Endothelial cell of umbilical vein (primary cell): ENCODE measurements around the gene ATP11C. TPM values are rescaled to one million over a fixed set of nuclear protein-coding genes. Genes with fewer than 3 reads are reported as not detected.
"Not testable (repeated sequence)": the region's sequence is repeated elsewhere in the genome, so short reads cannot be mapped to it uniquely, and the experiment has no call there.

Experiments used
- BruUV-seq: library from RNA; stranded (reverse); fragments of 400-500 nt; replicated peaks from 2 replicates; lab custom pipeline; 2021; lab: Mats Ljungman, UMichigan
- CTCF ChIA-PET: fragments of 300-600, 350-600 bp; sonication (Branson Sonifier 250); formaldehyde crosslinking; loops from one replicate; lab custom pipeline; 2021; ENCODE audit warnings: antibody characterized with exemption, inconsistent platforms; lab: Charles Lee
- POLR2A ChIA-PET: fragments of 300-600, 350-600 bp; sonication (Branson Sonifier 250); formaldehyde crosslinking; loops from one replicate; lab custom pipeline; 2021; ENCODE audit warnings: antibody characterized with exemption, inconsistent platforms; lab: Charles Lee
- DNase-seq: peaks from one replicate; pipeline ENCODE4 v3.0.0-alpha.2; 2011; ENCODE audit warnings: low read depth, low spot score
- FAIRE-seq: peaks from 2 replicates; lab custom pipeline; 2011; peaks lifted over from hg19 to GRCh38; lab: Jason Lieb, UNC
- H2AFZ ChIP-seq: 2 replicates; pipeline ENCODE4 v1.6.0; 2012; ENCODE audit warnings: low read depth, low read length, control low read depth, inconsistent platforms
- H3K27ac ChIP-seq: 2 replicates; pipeline ENCODE4 v1.5.1; 2011; ENCODE audit warnings: low read depth, mild to moderate bottlenecking, control low read depth, low read length, moderate library complexity; ENCODE audit not compliant: insufficient read depth
- H3K27me3 ChIP-seq, 2 experiments: 2 replicates each; pipeline versions ENCODE4 v1.6.0 to v1.6.1; 2011; ENCODE audit warnings: low read length in 2 of 2, mixed read lengths in 1 of 2; ENCODE audit not compliant: control insufficient read depth in 2 of 2, insufficient read depth in 2 of 2
- H3K36me3 ChIP-seq, 2 experiments: 2 replicates in 1 of 2; 3 replicates in 1 of 2; pipeline ENCODE4 v1.5.1; 2011; ENCODE audit warnings: low read length in 2 of 2, mild to moderate bottlenecking in 1 of 2, moderate library complexity in 1 of 2; ENCODE audit not compliant: control insufficient read depth in 2 of 2, insufficient read depth in 2 of 2; ENCODE audit errors: extremely low read depth in 1 of 2
- H3K4me1 ChIP-seq: 3 replicates; pipeline ENCODE4 v1.5.1; 2011; ENCODE audit warnings: mild to moderate bottlenecking, low read length; ENCODE audit not compliant: control insufficient read depth, insufficient read depth; ENCODE audit errors: extremely low read depth
- H3K4me2 ChIP-seq: 2 replicates; pipeline ENCODE4 v1.6.1; 2011; ENCODE audit warnings: low read length, control low read depth, mixed read lengths; ENCODE audit not compliant: insufficient read depth
- H3K4me3 ChIP-seq, 3 experiments: fragments of 200-600 bp in 1 of 3; sonication (generic), shearing (Covaris generic) in 1 of 3; replicated peaks in 1 of 3; 2 replicates each; pipeline ENCODE4 v1.5.1; 2011 to 2016; ENCODE audit warnings: control low read depth in 3 of 3, low read length in 3 of 3, mild to moderate bottlenecking in 2 of 3, inconsistent platforms in 1 of 3, low read depth in 1 of 3, moderate library complexity in 1 of 3; ENCODE audit not compliant: insufficient read depth in 1 of 3
- H3K79me2 ChIP-seq: 2 replicates; pipeline ENCODE4 v1.6.0; 2012; ENCODE audit warnings: low read length, inconsistent platforms; ENCODE audit not compliant: control insufficient read depth, insufficient read depth
- H3K9ac ChIP-seq: replicated peaks from 2 replicates; pipeline ENCODE3; 2011; ENCODE audit warnings: low read length, control low read depth; ENCODE audit not compliant: insufficient read depth; ENCODE audit errors: extremely low read depth
- H3K9me1 ChIP-seq: replicated peaks from 3 replicates; pipeline ENCODE4 v1.6.0; 2011; ENCODE audit warnings: mild to moderate bottlenecking, low read length; ENCODE audit not compliant: control insufficient read depth, insufficient read depth; ENCODE audit errors: extremely low read depth
- H3K9me3 ChIP-seq: replicated peaks from 2 replicates; pipeline ENCODE4 v1.5.1; 2012; ENCODE audit warnings: low read length, inconsistent platforms; ENCODE audit not compliant: control insufficient read depth, insufficient read depth
- H4K20me1 ChIP-seq: replicated peaks from 2 replicates; pipeline ENCODE3; 2011; ENCODE audit warnings: mild to moderate bottlenecking, low read length; ENCODE audit not compliant: control insufficient read depth, insufficient read depth; ENCODE audit errors: extremely low read depth
- EZH2 ChIP-seq: IDR thresholded peaks from 2 replicates; pipeline ENCODE4 v1.6.1; 2012; ENCODE audit warnings: borderline replicate concordance, low read depth, mild to moderate bottlenecking, moderate library complexity, low read length, inconsistent platforms; ENCODE audit not compliant: severe bottlenecking
- FOS ChIP-seq: IDR thresholded peaks from 2 replicates; pipeline ENCODE4 v1.6.1; 2011; ENCODE audit warnings: mild to moderate bottlenecking, low read length, moderate library complexity, borderline replicate concordance; ENCODE audit not compliant: insufficient read depth
- GATA2 ChIP-seq: IDR thresholded peaks from 2 replicates; pipeline ENCODE4 v1.7.0; 2011; ENCODE audit warnings: low read depth, mild to moderate bottlenecking, moderate library complexity, mixed read lengths, low read length; ENCODE audit not compliant: insufficient read length, insufficient read depth
- JUN ChIP-seq: IDR thresholded peaks from 2 replicates; pipeline ENCODE4 v1.6.1; 2011; ENCODE audit warnings: borderline replicate concordance, low read depth; ENCODE audit not compliant: insufficient read length, insufficient read depth
- MYC ChIP-seq: IDR thresholded peaks from one replicate; pipeline ENCODE4 v1.6.1; 2011; ENCODE audit warnings: mild to moderate bottlenecking, low read depth, low read length
- POLR2A ChIP-seq: IDR thresholded peaks from 2 replicates; pipeline ENCODE4 v1.6.1; 2012; ENCODE audit warnings: low read depth, mild to moderate bottlenecking, control low read depth, low read length
- POLR2AphosphoS5 ChIP-seq: IDR thresholded peaks from 2 replicates; pipeline ENCODE4 v1.6.1; 2012; ENCODE audit warnings: low read depth, mild to moderate bottlenecking, control low read depth, low read length, moderate library complexity; ENCODE audit not compliant: insufficient read depth
- dilution Hi-C: fragments of 300-500 bp; cut with MboI; formaldehyde crosslinking; loops from one replicate; pipeline ENCODE4 v1.15.0; 2019; ENCODE audit warnings: low sequenced_read_pairs; ENCODE audit not compliant: extremely low pct_ligation_motif_present
- intact Hi-C: fragments of 100-400 bp; cut with micrococcal nuclease; formaldehyde crosslinking; loops from one replicate; pipeline ENCODE4 v1.10.0; 2022
- polyA plus RNA-seq, 4 experiments: library from polyadenylated mRNA; depleted of rRNA in 3 of 4; stranded (reverse) in 3 of 4; unstranded in 1 of 4; fragments of >200 nt; gene quantifications; 2 replicates each; pipeline versions ENCODE4 v1.2.1 to v1.2.3, GENCODE V29; 2011 to 2012; ENCODE audit warnings: missing spikeins in 1 of 4
- total RNA-seq: library from RNA; stranded (reverse); gene quantifications from 2 replicates; pipeline ENCODE4 v1.2.3, GENCODE V29; 2021
- TF ChIP-seq, protein P1 (sequence below), 2 donors: IDR thresholded peaks; 1 replicate in 1 of 2; 2 replicates in 1 of 2; pipeline ENCODE4 v1.5.1; 2011; ENCODE audit warnings: low read length in 2 of 2, mild to moderate bottlenecking in 2 of 2, moderate library complexity in 2 of 2, control low read depth in 1 of 2, inconsistent platforms in 1 of 2, low read depth in 1 of 2; ENCODE audit not compliant: insufficient read depth in 1 of 2; ENCODE audit errors: extremely low read depth in 1 of 2
- TF ChIP-seq, protein P2 (sequence below): IDR thresholded peaks from 2 replicates; pipeline ENCODE4 v1.6.1; 2011; ENCODE audit not compliant: insufficient read depth, insufficient read length

ATP11C gene
- total and polyA plus RNA-seq, 2 donors (not counting 3 experiments of a cell fraction or from before 2014, with no cell fraction given) = 9.1 to 31.8 TPM

DNA sequence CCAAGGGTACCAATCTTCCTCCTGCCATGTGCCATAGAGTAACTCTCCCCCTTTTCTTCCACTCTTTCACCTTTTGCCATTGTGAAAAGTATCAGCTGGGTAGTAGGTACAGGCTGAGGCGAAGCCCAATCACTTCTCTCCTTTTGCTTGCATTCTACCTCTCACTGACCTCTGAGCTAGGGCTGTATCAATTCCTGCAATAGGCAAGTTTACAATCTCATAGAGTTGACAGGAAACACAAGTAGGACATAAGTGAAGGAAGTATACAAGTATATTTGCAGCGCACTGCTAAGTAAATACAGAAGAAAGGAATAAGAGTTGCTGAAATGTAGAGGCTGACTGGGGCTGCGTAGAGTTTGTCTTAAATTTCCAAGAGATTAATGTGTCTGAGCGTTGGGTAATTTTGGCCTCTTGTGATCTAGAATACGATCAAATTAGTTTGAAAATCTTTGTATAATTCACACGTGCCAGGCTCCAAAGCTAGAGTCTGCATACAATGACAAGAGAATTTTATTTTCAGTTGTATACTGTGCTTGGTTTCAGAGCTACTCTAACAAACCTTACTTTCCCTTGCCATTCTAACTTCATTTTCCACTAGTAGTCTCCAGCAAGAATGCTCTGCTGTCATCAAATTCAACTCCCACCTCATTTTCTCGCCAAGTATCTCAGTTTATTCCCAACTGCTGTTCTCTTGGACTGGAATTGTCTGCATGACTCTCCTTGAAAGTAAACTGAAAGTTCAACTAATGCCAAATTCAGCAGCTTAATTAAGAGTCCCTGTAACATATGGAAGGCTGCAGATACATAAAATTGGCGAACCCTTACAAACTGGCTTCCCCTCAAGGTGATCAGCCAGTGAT, 90.3 kb downstream of the ATP11C start:
- ChIA-PET POLR2A (no interaction called here), CTCF (no interaction called here)
- no peak for DNase-seq
- H3K79me2 ChIP-seq = peaks cover 5% of the 10 kb centered on the region
- H2AFZ ChIP-seq = no peak overlapping the region
- no peaks in the 10 kb centered on the region for H3K9me3 ChIP-seq
- H3K9ac ChIP-seq = no peak overlapping the region
- H3K9me1 ChIP-seq = no peaks in the 10 kb centered on the region
- H3K27me3 ChIP-seq = no peaks in the 10 kb centered on the region
- TF ChIP-seq POLR2A (no peak), JUN (no peak), FOS (no peak), MYC (no peak), GATA2 (no peak), POLR2AphosphoS5 (no peak), EZH2 (no peak)
- TF ChIP-seq, protein P1, sequence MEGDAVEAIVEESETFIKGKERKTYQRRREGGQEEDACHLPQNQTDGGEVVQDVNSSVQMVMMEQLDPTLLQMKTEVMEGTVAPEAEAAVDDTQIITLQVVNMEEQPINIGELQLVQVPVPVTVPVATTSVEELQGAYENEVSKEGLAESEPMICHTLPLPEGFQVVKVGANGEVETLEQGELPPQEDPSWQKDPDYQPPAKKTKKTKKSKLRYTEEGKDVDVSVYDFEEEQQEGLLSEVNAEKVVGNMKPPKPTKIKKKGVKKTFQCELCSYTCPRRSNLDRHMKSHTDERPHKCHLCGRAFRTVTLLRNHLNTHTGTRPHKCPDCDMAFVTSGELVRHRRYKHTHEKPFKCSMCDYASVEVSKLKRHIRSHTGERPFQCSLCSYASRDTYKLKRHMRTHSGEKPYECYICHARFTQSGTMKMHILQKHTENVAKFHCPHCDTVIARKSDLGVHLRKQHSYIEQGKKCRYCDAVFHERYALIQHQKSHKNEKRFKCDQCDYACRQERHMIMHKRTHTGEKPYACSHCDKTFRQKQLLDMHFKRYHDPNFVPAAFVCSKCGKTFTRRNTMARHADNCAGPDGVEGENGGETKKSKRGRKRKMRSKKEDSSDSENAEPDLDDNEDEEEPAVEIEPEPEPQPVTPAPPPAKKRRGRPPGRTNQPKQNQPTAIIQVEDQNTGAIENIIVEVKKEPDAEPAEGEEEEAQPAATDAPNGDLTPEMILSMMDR (IDR thresholded peaks at IDR 0.05; ENCODE audit: extremely low read depth in 1 of 2, insufficient read depth in 1 of 2, low read depth in 1 of 2, low read length in 2 of 2) = no peak
- TF ChIP-seq, protein P2, sequence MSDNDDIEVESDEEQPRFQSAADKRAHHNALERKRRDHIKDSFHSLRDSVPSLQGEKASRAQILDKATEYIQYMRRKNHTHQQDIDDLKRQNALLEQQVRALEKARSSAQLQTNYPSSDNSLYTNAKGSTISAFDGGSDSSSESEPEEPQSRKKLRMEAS = no peak
- H4K20me1 ChIP-seq = no peaks in the 10 kb centered on the region
- intact Hi-C loops = no loop called here
- no peaks in the 10 kb centered on the region for H3K4me1 ChIP-seq
- no peak for FAIRE-seq
- H3K36me3 ChIP-seq = no peaks in the 10 kb centered on the region
- dilution Hi-C loops = no loop called here
- no TSS peak for BruUV-seq
- H3K27ac ChIP-seq = no peak overlapping the region
- H3K4me2 ChIP-seq = no peak overlapping the region
- H3K4me3 ChIP-seq = no peak overlapping the region

DNA sequence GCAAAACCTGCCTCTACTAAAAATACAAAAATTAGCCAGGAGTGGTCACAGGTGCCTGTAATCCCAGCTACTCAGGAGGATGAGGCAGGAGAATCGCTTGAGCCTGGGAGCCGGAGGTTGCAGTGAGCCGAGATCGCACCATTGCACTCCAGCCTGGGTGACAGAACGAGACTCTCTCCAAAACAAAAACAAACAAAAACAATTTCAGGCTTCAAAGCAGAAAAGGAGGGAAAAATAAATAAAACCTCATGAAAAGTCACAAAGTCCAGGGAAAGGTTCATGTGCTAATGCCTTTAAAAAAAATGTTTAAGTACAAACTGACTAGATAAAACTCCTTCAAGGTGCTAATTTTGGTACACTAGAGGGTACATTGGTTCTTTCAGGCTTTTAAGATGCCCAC, 96.5 kb downstream of the ATP11C start:
- POLR2A ChIA-PET, dilution Hi-C loops, FAIRE-seq, H3K27me3 ChIP-seq, intact Hi-C loops, H3K27ac ChIP-seq, H3K9me3 ChIP-seq, H3K36me3 ChIP-seq, H3K9me1 ChIP-seq, BruUV-seq, CTCF ChIA-PET, DNase-seq, H4K20me1 ChIP-seq, H3K4me2 ChIP-seq, H2AFZ ChIP-seq, H3K9ac ChIP-seq, H3K4me3 ChIP-seq: not testable (repeated sequence)
- H3K79me2 ChIP-seq = peaks cover 13% of the 10 kb centered on the region
- H3K4me1 ChIP-seq = peaks cover 20% of the 10 kb centered on the region
